SK-N-SH (cell line): Measurements from ENCODE around the gene PLG. TPM values are rescaled to one million over a fixed set of nuclear protein-coding genes. Genes with fewer than 3 reads are reported as not detected.
"Not testable (repeated sequence)": the region's sequence is repeated elsewhere in the genome, so short reads cannot be mapped to it uniquely, and the experiment has no call there.

Experiments
- CTCF ChIA-PET: fragments of 300-600, 350-600 bp; formaldehyde crosslinking; extraction: SDS; loops from one replicate; lab custom pipeline; 2021; lab: Yijun Ruan, JAX
- POLR2A ChIA-PET: fragments of 350-600 bp; sonication (Branson Sonifier 250); formaldehyde crosslinking; extraction: SDS; loops from one replicate; lab custom pipeline; 2020; ENCODE audit warnings: antibody characterized with exemption, inconsistent platforms; lab: Yijun Ruan, JAX
- DNase-seq: peaks from one replicate; pipeline ENCODE4 v3.0.0; 2012
- H2AFZ ChIP-seq: fragments of 200-600 bp; sonication (generic); 2 replicates; pipeline ENCODE4 v1.8.1; 2016; ENCODE audit warnings: antibody characterized with exemption, mild to moderate bottlenecking, low read depth
- H3F3A ChIP-seq: fragments of 200-600 bp; sonication (generic); replicated peaks from 2 replicates; pipeline ENCODE3; 2016; ENCODE audit warnings: antibody characterized with exemption, mild to moderate bottlenecking; ENCODE audit not compliant: insufficient read depth
- H3K27ac ChIP-seq, 2 experiments: fragments of 200-500 bp in 1 of 2; fragments of 200-600 bp in 1 of 2; sonication (Bioruptor generic) in 1 of 2; sonication (generic), shearing (Covaris generic) in 1 of 2; 2 replicates each; pipeline versions ENCODE4 v1.5.1 to v1.6.1; 2014 to 2016; ENCODE audit warnings: low read depth in 2 of 2, inconsistent platforms in 1 of 2, low read length in 1 of 2, mild to moderate bottlenecking in 1 of 2, mixed read lengths in 1 of 2
- H3K27me3 ChIP-seq: fragments of 200-600 bp; sonication (generic), shearing (Covaris generic); 2 replicates; pipeline ENCODE4 v1.6.1; 2016; ENCODE audit warnings: mixed run types; ENCODE audit not compliant: insufficient read depth
- H3K36me3 ChIP-seq, 2 experiments: fragments of 200-500 bp in 1 of 2; fragments of 200-600 bp in 1 of 2; sonication (Bioruptor generic) in 1 of 2; sonication (generic) in 1 of 2; replicated peaks in 1 of 2; 2 replicates each; pipeline versions ENCODE3 to v1.5.1; 2014 to 2016; ENCODE audit warnings: low read length in 1 of 2, mild to moderate bottlenecking in 1 of 2; ENCODE audit not compliant: insufficient read depth in 2 of 2, control insufficient read depth in 1 of 2
- H3K4me1 ChIP-seq, 2 experiments: fragments of 200-500 bp in 1 of 2; fragments of 200-600 bp in 1 of 2; sonication (Bioruptor generic) in 1 of 2; sonication (generic), shearing (Covaris generic) in 1 of 2; 2 replicates each; pipeline versions ENCODE4 v1.5.1 to v1.6.1; 2014 to 2016; ENCODE audit warnings: low read depth in 1 of 2, low read length in 1 of 2, mixed run types in 1 of 2; ENCODE audit not compliant: insufficient read depth in 2 of 2, control insufficient read depth in 1 of 2
- H3K4me2 ChIP-seq: fragments of 200-600 bp; sonication (generic), shearing (Covaris generic); 2 replicates; pipeline ENCODE4 v1.6.1; 2017; ENCODE audit warnings: mixed run types
- H3K4me3 ChIP-seq, 2 experiments: fragments of 200-500 bp in 1 of 2; fragments of 200-600 bp in 1 of 2; sonication (Bioruptor generic) in 1 of 2; sonication (generic), shearing (Covaris generic) in 1 of 2; 2 replicates each; pipeline versions ENCODE4 v1.5.1 to v1.8.1; 2014 to 2016; ENCODE audit warnings: low read depth in 2 of 2, inconsistent platforms in 1 of 2, low read length in 1 of 2, mild to moderate bottlenecking in 1 of 2, mixed read lengths in 1 of 2, moderate library complexity in 1 of 2
- H3K79me2 ChIP-seq: fragments of 200-600 bp; sonication (generic); 2 replicates; pipeline ENCODE4 v1.8.1; 2017; ENCODE audit warnings: mild to moderate bottlenecking; ENCODE audit not compliant: insufficient read depth
- H3K9ac ChIP-seq: fragments of 200-600 bp; sonication (generic); 2 replicates; pipeline ENCODE4 v1.6.1; 2017; ENCODE audit warnings: mixed run types
- H3K9me2 ChIP-seq: fragments of 200-600 bp; sonication (generic); 2 replicates; pipeline ENCODE4 v1.6.1; 2017; ENCODE audit warnings: mixed run types
- H3K9me3 ChIP-seq: fragments of 200-600 bp; sonication (generic); 2 replicates; pipeline ENCODE4 v1.6.1; 2017; ENCODE audit warnings: mixed run types, mild to moderate bottlenecking, moderate library complexity
- H4K20me1 ChIP-seq: fragments of 200-600 bp; sonication (generic); 2 replicates; pipeline ENCODE4 v1.6.1; 2017; ENCODE audit warnings: mild to moderate bottlenecking, mixed run types; ENCODE audit not compliant: insufficient read depth
- ELF1 ChIP-seq: IDR thresholded peaks from 2 replicates; pipeline ENCODE4 v1.4.0; 2012
- EZH2phosphoT487 ChIP-seq: fragments of 200-600 bp; sonication (generic); IDR thresholded peaks from 2 replicates; pipeline ENCODE4 v1.6.1; 2017; ENCODE audit warnings: low read depth, mixed run types, mild to moderate bottlenecking, antibody characterized with exemption, moderate library complexity, borderline replicate concordance
- GABPA ChIP-seq: IDR thresholded peaks from 2 replicates; pipeline ENCODE4 v1.4.0; 2012; ENCODE audit warnings: low read depth, mild to moderate bottlenecking
- JUND ChIP-seq: IDR thresholded peaks from 2 replicates; pipeline ENCODE4 v1.4.0; 2012
- POLR2AphosphoS5 ChIP-seq: IDR thresholded peaks from 2 replicates; pipeline ENCODE4 v1.6.1; 2012; ENCODE audit warnings: low read depth, low read length
- RCOR1 ChIP-seq: fragments of 150-350 bp; IDR thresholded peaks from 2 replicates; pipeline ENCODE4 v1.6.1; 2017; ENCODE audit warnings: antibody characterized with exemption, low read length
- REST ChIP-seq: IDR thresholded peaks from 2 replicates; pipeline ENCODE4 v1.6.1; 2012; ENCODE audit warnings: mild to moderate bottlenecking, low read depth, low read length, moderate library complexity
- RXRA ChIP-seq: IDR thresholded peaks from 2 replicates; pipeline ENCODE4 v1.4.0; 2012; ENCODE audit warnings: low read depth, mild to moderate bottlenecking, borderline replicate concordance
- TCF12 ChIP-seq: IDR thresholded peaks from 2 replicates; pipeline ENCODE4 v1.4.0; 2012
- YY1 ChIP-seq: IDR thresholded peaks from 2 replicates; pipeline ENCODE4 v1.4.0; 2012; ENCODE audit warnings: low read depth, mild to moderate bottlenecking
- WGBS: methylation state at CpG from one replicate; pipeline ENCODE4 v1.1.6; 2017; ENCODE audit warnings: low lambda C conversion rate; 5-methylcytosine and 5-hydroxymethylcytosine counted together
- polyA plus RNA-seq, 3 experiments: library from polyadenylated mRNA; depleted of rRNA; stranded (reverse); fragments of >200 nt; gene quantifications; 2 replicates each; pipeline ENCODE4 v1.2.3, GENCODE V29; 2012

Gene PLG
- polyA plus RNA-seq, 1 of the 3 experiments (the other 2 are of a cell fraction) = not detected

GRCh38 chr6:160775792-160776580, 73.9 kb downstream of the PLG start:
- no peak for DNase-seq
- CTCF ChIA-PET = interaction anchor here (2.0 kb wide), 1 partner anchor 9 kb away, joined by 11 read pairs; no protein-coding TSS in a partner anchor
- 7% methylated on average over 6 of the region's 6 CpGs for WGBS
- H3K9ac ChIP-seq = no peak overlapping the region
- H3K9me2 ChIP-seq = no peaks in the 10 kb centered on the region
- no peak overlapping the region for H2AFZ ChIP-seq
- H3K36me3 ChIP-seq = no peaks in the 10 kb centered on the region
- H3K9me3 ChIP-seq = no peaks in the 10 kb centered on the region
- TF ChIP-seq RCOR1 = no peak
- TF ChIP-seq GABPA = no peak
- TF ChIP-seq EZH2phosphoT487 = no peak
- TF ChIP-seq POLR2AphosphoS5 = no peak
- no peak overlapping the region for H3K4me3 ChIP-seq
- no peaks in the 10 kb centered on the region for H4K20me1 ChIP-seq
- peaks cover 5% of the 10 kb centered on the region; the same call in 1 of the 2 replicates for H3K27me3 ChIP-seq
- POLR2A ChIA-PET = no interaction called here
- no peak overlapping the region for H3K27ac ChIP-seq
- no peaks in the 10 kb centered on the region for H3K79me2 ChIP-seq
- H3K4me1 ChIP-seq = no peaks in the 10 kb centered on the region
- H3K4me2 ChIP-seq = no peak overlapping the region
- no peaks in the 10 kb centered on the region for H3F3A ChIP-seq

GRCh38 chr6:160779095-160779494, 77.1 kb downstream of the PLG start:
- H2AFZ ChIP-seq, H3K36me3 ChIP-seq, H3K4me2 ChIP-seq, H3K27ac ChIP-seq, H3K9me2 ChIP-seq, H4K20me1 ChIP-seq, H3K4me1 ChIP-seq, H3K4me3 ChIP-seq, POLR2A ChIA-PET, H3K9ac ChIP-seq, H3K9me3 ChIP-seq, H3F3A ChIP-seq, H3K27me3 ChIP-seq, DNase-seq, H3K79me2 ChIP-seq: not testable (repeated sequence)
- 14% methylated on average over 6 of the region's 6 CpGs for WGBS
- CTCF ChIA-PET = interaction anchor here (0.9 to 2.0 kb wide), 2 partner anchors 12 to 46 kb away, joined by 3 to 5 read pairs; no protein-coding TSS in a partner anchor

- not testable (repeated sequence) for H3K27me3 ChIP-seq
- CTCF ChIA-PET = interaction anchor here (0.6 to 2.0 kb wide), 2 partner anchors 13 to 638 kb away, joined by 3 to 5 read pairs; no protein-coding TSS in a partner anchor
- 31% methylated on average over 3 of the region's 3 CpGs for WGBS
Observed at GRCh38 chr6:160780656-160781055, 78.6 kb downstream of the PLG start.

GRCh38 chr6:160781298-160781697, 79.3 kb downstream of the PLG start:
- Histone ChIP-seq H3K27me3 (no peaks in the 10 kb centered on the region), H3K4me1 (no peaks in the 10 kb centered on the region), H4K20me1 (no peaks in the 10 kb centered on the region), H3K36me3 (no peaks in the 10 kb centered on the region), H3K9ac (no peak overlapping the region), H3K4me3 (no peak overlapping the region), H3K79me2 (no peaks in the 10 kb centered on the region), H3K9me2 (no peaks in the 10 kb centered on the region), H3K9me3 (no peaks in the 10 kb centered on the region), H3F3A (no peaks in the 10 kb centered on the region), H2AFZ (no peak overlapping the region), H3K27ac (no peak overlapping the region), H3K4me2 (no peak overlapping the region)
- no peak for DNase-seq
- 3% methylated on average over 4 of the region's 4 CpGs for WGBS
- ChIA-PET CTCF (no interaction called here), POLR2A (no interaction called here)
- TF ChIP-seq GABPA = no peak
- no peak for TF ChIP-seq REST
- TF ChIP-seq RXRA = no peak
- no peak for TF ChIP-seq ELF1
- no peak for TF ChIP-seq YY1
- TF ChIP-seq JUND = no peak
- no peak for TF ChIP-seq TCF12

More at GRCh38 chr6:160780656-160781055, 78.6 kb downstream of the PLG start:
- H3K79me2 ChIP-seq, H3K4me2 ChIP-seq, H3K36me3 ChIP-seq, POLR2A ChIA-PET, DNase-seq, H3K27ac ChIP-seq, H3K9ac ChIP-seq, H3K9me3 ChIP-seq, H3F3A ChIP-seq, H2AFZ ChIP-seq, H3K4me3 ChIP-seq, H3K4me1 ChIP-seq, H4K20me1 ChIP-seq, H3K9me2 ChIP-seq: not testable (repeated sequence)
